Activated CD8-positive, alpha-beta memory T cell treated with anti-CD3 and anti-CD28 coated beads, Interleukin-2, amount 50 U/mL, for 48 hours (primary cell): ENCODE measurements around the gene CST1.
"Not testable (repeated sequence)": the region's sequence is repeated elsewhere in the genome, so short reads cannot be mapped to it uniquely, and the experiment has no call there.

Experiments
- DNase-seq: peaks from one replicate; pipeline ENCODE4 v3.0.0-alpha.2; 2020

CST1 gene

DNA sequence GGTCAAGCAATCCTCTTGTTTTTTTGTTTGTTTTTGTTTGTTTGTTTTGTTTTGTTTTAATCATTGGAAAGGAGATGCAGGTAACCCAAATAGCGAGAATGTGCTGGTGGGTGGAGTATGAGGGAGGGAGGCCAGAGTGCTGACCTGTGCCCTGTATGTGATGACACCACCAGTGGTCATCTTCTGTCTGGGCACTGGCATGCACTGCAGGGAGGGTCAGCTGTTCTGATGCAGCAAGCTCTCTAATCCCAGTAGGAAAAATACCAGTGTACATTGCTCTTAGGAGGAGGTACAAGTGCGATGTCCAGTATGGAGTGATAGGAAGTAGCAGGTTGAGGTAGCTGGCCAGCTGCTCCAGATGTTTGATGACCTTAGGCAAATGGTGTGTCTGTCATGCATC is 2.9 kb upstream of the CST1 start:
- no peak for DNase-seq

DNA sequence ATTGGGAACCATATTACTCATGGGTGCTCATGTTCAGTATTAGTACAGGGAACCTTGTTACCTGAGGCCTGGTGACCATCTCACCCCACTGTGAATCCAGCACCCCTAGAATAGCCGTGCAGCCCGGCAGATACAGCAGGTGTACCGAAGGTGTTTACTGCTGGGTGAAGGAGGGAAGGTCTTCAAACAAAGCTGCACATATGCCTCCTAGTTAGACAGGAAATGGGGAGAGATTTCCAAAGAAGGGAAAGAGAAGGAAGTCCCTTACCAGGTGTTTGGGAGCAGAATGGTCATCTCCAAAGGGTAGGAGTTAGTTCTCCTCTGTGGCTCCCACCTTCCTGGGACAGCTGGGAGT is 2.4 kb upstream of the CST1 start:
- no peak for DNase-seq

DNA sequence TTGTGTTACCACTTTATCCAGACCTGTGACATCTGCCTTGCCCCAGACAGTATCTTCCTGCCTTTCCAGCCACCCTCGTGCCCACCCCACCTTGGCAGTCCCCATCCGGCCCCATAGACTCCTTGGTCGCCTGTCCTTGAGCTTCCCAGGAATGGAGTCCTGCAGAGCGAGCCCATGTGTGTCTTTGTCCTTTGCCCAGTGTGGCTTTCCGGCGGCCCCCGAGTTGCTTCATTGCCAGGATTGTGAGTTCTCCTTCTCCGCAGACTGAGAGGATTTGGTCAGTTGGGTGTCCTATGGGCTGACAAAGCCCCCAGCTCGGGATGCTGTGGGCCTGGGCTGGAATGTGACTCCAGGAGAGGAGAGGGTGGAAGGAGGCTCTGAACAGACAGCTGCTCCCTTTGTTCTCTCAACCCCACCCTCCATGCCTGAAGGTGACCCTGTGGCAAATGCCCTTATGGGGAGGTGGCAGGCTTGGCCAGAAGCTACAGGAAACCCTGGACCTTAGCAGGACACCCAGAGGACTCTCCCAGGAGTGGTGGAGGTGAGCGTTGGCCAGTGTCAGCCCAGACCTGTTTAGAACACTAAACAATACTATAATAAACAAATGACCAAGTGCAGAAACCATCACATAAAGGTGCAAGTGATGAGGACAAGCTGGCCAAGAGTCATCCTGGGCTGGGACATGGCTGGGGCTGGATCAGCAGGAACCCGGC is 1.9 kb upstream of the CST1 start:
- DNase-seq, result no peak

DNA sequence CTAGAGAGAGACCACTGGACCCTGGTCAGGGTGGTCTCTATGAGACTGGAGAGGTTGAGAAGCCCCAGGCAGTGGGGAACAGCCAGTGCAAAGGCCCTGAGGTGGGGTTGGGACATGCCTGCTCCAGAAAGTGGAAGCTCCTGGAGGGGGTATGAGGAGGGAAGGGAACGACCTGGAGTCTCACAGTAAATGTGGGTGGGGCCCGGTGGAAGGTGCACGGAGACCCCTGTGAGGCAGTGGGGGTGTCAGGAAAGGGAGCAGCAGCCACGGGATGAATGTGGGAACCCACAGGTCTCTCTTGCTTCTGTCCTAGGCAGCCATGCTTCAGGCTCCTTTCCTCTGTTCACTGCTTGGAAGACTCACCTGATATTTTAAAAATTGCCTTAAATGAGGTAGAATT is 1.3 kb upstream of the CST1 start:
- DNase-seq, result no peak

DNA sequence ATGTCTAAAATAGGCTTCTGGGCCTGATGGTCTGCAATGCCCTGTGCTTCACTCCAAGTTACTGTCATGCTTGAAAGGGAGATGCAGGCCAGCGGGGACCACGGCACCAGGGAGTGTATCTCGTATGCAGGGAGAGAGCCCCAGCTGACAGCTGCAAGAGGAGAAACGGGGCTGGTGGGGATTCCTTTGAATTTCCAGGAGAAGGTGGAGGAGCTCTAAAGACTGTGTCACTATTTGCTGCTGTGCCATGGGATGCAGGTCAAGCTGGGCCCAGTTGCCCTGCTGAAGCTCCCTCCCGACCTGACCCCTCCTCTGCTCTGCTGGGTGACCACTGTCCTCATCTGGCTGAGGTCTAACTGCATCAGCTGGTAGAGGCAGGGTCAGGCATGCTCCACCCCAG is 989 bp downstream of the CST1 start:
- DNase-seq, result no peak

DNA sequence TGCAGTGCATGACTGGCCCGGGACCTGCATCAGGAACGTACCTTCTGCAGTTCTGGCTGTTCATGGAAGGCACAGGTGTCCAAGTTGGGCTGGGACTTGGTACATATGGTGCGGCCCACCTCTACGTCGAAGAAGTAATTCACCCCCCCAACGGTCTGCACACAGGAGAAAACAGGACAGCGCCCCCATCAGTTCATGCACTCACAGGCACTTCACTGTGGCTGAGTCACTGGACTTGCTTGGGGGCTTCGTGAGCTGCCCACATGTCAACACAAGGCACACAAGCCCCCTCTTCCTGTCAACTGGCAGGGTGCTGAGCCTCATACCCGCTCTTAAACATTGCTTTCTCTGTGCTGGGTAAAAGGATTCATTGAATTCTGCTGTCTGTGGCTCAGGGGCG is 1.8 kb downstream of the CST1 start:
- DNase-seq, result not testable (repeated sequence)

DNA sequence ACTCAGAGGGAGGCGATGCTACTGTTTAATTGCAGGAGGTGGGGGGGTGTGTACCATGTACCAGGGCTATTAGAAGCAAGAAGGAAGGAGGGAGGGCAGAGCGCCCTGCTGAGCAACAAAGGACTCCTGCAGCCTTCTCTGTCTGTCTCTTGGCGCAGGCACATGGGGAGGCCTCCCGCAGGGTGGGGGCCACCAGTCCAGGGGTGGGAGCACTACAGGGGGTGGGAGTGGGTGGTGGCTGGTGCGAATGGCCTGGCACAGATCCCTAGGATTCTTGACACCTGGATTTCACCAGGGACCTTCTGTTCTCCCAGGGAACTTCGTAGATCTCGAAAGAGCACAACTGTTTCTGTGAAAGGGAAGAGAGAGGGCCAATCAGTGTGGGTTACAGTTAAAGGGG is 3.2 kb downstream of the CST1 start:
- DNase-seq, result not testable (repeated sequence)

DNA sequence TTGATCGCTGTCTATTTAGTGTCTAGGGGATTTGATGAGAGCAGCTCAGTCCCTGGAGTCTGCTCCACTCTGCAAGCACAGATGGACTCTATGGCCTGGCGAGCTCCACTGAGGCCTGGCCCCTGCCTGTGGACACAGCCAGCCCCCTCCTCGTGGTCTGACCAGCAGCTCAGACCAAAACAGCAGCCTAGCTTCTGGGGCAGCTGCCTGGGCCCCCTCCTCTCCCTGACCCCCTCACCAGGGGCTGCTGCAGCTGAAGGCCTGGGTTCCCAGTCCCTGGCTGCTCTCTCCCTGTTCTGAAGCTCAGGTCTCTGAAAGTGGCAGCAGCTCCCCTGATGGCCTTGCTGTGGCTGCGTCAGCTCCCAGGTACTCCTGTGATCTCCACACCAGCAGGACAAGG is 3.6 kb downstream of the CST1 start:
- DNase-seq, result not testable (repeated sequence)

DNA sequence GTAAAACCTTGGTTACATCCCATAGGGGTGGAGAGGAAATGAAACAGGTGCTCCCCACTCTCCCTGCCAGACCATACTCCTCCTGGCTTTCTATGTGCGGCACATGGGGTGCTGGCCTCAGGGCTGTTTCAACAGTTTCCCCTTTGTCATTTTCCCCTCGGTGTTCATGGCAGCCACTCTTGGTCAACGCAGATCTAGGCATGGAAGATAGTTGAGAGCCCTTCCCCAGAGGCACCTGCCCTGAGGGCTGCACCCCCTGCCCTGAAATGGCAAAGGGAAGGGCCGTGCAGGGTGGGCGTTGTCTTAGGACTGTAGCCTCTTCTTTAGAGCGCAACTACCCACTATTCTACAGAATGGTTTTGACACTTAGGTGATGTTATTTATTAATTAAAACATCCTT is 4.4 kb downstream of the CST1 start:
- DNase-seq, result no peak

DNA sequence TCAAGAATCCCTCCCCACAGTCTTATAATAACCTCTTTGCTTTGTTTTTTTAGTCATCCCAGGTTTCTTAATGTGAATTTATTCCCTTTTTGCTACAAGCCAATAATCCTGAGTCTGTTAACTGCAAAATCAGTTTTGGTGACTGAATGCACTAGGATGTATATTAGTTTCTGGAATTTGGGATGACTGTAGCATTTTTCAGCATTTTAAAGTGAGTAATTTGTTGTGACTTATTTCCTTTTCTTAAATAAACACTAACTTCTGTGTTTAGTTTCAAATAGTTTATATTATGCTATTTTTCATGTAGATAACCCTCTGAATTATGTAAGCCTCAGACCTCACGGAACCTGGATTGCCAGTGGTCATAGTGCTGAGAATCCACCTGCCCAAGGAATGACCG is 5.5 kb downstream of the CST1 start:
- DNase-seq, result no peak

DNA sequence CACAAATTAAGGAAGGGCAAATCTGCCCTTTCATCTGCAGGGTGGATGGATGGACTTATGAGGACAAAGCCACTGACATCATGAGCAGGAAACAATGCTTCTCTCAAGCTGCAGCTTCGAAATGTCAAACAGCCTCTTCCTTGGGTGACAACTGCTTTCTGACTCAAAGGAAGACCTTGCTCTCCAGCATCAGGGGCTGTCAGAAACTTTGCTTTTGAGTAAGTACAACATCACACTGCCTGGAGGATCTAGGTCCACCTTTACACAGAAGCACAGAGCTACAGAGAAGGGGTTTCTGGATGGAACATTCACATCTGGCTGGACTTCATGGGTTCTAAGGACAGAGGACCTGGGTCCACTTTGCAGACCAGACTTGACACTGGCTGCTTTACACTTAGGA is 5.9 kb downstream of the CST1 start:
- no peak for DNase-seq

DNA sequence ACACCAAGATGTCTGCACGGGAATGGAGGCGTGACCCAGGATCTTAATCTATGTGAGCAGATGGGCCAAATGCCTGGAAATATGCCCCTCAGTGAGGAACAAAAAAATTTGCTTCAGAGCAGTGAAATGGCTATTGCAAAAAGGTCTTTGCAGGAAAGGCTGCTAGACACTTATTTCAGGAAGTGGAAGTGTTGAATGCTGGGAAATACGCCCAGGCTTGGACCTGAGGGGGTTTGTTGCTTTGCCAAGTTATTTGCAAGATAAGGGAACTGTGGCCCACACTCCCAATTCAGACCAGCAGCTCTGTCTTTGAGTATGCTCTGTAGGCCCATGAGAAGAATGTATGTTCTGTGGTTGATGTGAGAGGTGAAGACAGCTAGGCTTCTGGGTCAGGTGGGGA is 15.3 kb downstream of the CST1 start:
- not testable (repeated sequence) for DNase-seq

DNA sequence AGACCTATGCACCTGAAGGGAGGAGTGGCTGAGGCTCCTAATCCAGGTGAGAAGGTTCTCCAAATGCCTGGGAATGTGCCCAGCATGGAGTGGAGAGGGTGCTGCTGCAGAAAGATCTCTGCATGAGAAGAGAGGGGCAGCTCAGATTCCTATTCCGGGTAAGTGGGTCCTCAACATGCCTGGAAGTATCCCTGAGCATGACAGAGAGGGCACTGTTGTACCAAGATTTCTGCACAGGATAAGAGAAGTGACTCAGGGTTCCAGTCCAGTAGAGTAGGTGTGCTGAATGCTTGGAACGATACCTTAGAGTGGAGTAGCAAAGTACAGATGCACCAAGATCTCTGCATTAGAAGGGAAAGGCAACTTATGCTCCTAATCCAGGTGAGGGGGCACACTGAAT is 15.8 kb downstream of the CST1 start:
- not testable (repeated sequence) for DNase-seq

DNA sequence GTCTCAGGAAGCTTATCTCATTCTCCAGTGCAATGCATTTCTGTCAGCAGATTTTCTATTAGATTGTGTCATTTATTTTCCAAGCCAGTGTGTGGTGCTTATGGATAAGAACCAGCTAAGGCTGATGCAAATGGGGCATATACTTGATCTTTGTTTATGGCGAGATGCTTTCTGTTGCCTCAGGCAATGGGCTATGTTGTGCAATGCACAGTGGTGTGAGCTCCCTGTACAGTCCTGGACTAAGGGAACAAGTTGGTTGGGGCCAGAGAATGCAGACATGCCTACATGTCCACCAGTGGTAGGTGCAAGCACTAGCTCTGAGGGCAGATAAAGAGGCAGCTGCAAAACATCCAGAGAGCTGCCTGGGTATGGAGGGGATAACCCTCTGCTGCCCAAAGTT is 16.3 kb downstream of the CST1 start:
- DNase-seq, result not testable (repeated sequence)

DNA sequence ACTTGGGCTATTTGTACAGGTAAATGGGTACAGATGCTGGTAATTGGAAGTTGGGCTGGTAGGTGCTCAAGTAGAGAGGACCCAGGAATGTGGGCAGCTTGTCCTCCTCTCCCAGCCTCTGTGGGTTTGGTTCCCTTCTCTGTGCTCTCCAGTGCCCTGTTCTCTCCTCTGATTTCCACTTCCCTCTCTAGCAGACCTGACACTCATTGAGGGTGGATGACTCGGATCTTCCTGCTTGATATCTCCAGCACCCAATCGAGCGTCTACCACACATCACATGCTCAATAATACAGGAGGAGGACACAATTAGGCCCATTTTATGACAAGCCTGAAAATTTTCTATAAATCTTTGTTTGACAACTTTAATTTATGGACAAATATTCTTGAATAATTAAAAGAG is 23.7 kb downstream of the CST1 start:
- DNase-seq, result no peak

DNA sequence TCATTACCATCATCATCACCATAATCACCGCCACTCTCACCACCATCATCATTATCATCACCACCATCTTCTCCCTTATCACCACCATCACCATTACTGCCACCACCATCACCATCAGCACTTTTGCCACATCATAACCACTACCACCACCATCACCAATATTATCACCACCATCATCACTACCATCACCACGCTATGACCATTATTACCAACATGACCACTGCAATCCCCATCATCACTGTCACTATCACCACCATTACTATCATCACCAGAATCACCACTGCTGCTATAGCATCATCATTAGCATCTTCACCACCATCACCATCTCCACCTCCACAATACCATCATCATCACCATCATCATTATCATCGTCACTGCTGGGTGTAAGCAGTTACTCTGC is 25.6 kb downstream of the CST1 start:
- no peak for DNase-seq

DNA sequence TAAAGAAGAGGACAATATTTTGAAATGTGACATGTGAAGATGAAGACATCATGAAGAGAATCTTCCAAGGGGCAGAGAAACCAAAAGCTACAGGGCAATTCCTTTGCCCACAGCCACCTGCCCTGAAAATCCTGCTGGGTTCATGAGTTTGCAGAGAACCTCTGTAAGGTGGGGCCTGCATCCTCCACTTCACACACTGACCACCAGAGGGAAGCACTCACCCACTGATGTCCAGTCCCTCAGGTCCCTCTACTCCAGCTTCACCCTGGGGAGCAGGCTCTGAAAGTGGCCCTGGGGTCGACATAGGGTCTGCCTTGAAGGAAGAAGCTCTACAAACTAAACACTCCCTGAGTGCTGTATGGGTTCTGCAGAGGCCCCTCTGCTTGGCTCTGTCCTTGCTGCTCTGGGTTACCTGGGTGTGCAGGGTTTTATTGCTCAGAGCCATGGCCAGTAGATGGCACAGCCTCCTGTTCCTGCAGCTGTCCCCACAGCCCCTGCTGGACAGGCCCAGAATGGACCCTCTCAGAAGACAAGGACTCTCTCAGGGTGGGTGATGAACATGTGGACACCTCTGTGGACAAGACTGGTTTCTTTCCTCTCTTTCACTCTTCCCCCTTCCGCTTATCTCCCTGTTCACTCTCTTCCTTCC is 27.0 kb downstream of the CST1 start:
- DNase-seq, result peak; percentile 55

DNA sequence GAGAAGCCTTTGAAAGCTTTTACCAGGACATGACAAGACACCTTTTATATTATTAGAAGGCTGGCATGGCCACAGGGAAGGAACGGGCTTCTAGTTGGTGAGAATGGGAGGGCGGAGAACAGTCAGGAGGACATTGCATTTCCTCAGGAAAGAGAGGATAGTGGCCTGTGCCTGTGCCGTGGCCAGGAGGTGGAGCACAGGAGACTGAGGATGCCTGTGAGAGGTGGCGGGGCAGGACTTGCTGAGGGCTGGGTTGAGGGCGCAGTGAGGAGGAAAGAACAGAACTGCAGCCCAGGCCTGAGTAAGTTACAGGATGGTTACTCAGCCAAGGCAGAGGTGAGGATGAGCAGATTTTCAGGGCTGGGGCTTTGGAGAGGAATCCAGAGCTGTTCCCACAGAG is 27.9 kb downstream of the CST1 start:
- DNase-seq, result not testable (repeated sequence)

DNA sequence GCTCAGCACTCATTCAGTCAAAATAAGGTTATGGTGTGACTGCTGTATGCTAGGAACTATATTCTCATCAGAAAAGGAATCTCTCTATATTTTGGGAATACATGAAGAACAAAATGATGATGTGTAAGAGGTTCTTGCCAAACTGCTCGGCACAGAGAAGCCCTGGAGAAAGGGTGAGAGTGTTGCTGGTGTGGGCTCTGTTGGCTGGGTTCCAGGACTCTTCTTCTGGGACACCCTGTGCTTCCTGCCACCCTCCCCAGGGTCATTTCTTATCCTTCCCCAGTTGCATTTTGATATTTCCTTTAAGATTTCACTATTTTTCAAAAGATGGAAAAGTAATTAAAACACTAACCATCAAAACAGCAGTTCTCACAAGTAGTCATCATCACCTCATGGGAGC is 28.8 kb downstream of the CST1 start:
- DNase-seq, result no peak

DNA sequence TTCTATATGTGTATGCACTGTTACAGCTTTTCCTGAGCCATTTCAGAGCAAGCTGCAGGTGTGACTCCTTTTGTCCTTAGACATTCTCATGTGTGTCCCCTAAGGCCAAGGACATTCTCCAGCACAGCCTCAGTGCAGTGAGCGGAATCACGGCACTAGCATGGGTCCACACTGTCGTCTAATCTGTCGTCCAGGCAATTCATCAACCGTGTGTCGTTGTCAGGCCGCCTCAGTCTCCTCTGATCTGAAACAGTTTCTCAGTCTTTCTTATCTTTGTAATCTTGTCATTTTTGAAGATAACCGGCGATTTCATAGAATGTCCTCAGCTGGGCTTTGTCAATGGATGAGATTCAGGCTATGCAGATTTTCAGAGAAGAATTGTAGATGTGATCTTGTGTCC is 31.4 kb downstream of the CST1 start:
- DNase-seq, result not testable (repeated sequence)

DNA sequence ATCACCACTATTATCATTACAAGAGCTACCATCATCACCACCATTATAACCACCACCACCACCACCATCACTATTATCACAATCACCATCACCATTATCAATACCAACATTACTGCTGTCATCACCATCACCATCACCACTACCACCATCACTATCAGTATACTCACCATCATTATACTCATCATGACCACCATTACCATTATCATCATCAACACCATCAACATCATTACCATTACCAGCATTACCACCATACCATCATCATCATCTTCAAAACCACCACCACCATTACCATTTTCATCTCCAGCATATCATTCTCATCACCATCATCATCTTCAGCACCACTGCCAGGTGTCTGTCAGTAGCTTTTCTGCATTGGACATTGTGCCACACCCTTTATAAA is 39.0 kb downstream of the CST1 start:
- DNase-seq, result not testable (repeated sequence)

DNA sequence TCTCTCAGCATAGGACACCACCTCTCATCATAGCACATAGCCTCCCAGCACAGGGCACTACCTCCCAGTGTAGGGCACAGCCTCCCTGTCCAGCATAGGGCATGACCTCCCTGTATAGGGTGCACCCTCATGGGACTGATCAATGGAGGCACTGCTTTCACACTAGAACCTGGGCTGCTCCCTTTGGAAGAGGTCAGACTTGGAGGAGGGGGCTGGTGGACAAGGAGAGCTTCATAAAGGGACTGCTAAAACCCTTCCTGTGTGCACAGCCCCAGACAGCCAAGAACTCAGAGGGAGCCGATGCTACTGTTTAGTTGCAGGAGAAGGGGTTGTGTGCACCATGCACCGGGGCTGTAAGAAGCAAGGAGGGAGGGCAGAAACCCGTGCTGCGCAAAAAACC is 40.0 kb downstream of the CST1 start:
- DNase-seq, result no peak

DNA sequence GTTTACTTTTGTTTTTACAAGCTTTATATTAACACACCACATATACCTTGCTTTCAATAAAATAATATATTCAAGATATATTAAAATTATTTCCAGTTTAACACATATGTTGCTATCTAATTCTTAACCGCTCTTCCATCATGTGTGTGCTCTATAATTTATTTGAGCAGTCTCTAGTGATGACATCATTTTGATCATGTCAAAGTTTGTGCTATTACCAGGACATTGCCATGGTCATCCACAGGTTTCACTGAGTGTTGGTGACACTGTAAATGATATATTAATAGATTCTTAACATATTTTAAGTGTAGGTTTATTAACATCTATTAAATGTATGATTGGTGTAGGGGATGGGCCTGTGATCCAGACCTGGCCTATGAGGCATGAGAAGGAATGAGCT is 44.8 kb downstream of the CST1 start:
- no peak for DNase-seq

DNA sequence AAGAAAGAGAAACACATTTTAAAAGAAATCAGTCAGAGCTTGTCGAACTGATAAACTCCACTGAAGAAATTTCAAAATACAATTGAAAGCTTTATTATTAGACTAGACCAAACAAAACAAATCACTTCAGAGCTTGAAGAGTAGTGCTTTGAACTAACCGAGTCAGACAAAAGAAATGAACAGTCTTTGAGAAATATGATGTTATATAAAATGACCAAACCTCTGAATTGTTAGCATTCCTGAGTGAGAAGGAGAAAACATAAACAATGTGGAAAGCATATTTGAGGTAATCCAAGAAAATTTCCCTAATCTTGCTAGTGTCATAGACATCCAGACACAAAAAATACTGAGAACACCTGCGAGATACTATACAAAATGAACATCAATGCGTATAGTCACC is 48.7 kb downstream of the CST1 start:
- DNase-seq, result no peak

DNA sequence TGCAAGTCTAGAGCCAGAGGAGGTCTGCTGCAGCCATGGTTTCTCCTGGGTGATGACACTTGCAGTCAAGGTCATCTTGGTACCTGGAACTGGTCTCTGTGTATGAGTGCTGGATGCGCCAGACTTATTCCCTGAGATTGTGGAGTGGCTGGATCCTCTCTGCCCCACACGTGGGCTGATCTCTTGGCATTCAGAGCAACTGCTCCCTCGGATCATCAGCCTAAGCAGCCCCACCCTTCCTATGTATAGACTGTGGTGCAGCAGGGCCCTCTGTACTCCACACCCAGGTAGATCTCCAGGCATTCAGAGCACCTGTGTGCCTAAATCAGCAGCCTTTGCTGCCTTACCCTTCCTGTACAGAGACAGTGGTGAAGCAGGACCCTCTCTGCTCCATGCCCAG is 49.8 kb downstream of the CST1 start:
- DNase-seq, result no peak
